HepG2 (cell line): ENCODE data around the gene ASB4. TPM values are rescaled to one million over a fixed set of nuclear protein-coding genes. Genes with fewer than 3 reads are reported as not detected.

Source experiments
- ATAC-seq: fragments of 200-7000 bp; cut with Tn5 transposase; 3 replicates; pipeline ENCODE4 v1.9.1; 2020; ENCODE audit warnings: mild to moderate bottlenecking, moderate library complexity
- BruUV-seq: library from RNA; stranded (reverse); fragments of 400-500 nt; replicated peaks from 2 replicates; lab custom pipeline; 2021; lab: Mats Ljungman, UMichigan
- CTCF ChIA-PET: fragments of 300-600 bp; formaldehyde crosslinking; extraction: SDS; loops from one replicate; lab custom pipeline; 2021; ENCODE audit warnings: low total read pairs, inconsistent platforms, low intra/inter-chr PET ratio; lab: Yijun Ruan, JAX
- POLR2A ChIA-PET: fragments of 350-600 bp; sonication (Branson Sonifier 250); formaldehyde crosslinking; loops from one replicate; lab custom pipeline; 2020; ENCODE audit warnings: antibody characterized with exemption, inconsistent platforms; lab: Yijun Ruan, JAX
- DNase-seq: peaks from one replicate; pipeline ENCODE4 v3.0.0-alpha.2; 2015; ENCODE audit warnings: low spot score
- FAIRE-seq: peaks from 3 replicates; lab custom pipeline; 2011; peaks lifted over from hg19 to GRCh38; lab: Jason Lieb, UNC
- H2AFZ ChIP-seq: one replicate; pipeline ENCODE4 v1.6.1; 2011; ENCODE audit warnings: low read length, inconsistent platforms
- H3K27ac ChIP-seq: fragments of 300-600 bp; 3 replicates; pipeline ENCODE4 v1.8.0; 2011; ENCODE audit warnings: mixed run types, mild to moderate bottlenecking, mixed read lengths, low read length, inconsistent platforms; ENCODE audit not compliant: insufficient read depth; ENCODE audit errors: extremely low read length
- H3K27me3 ChIP-seq, 2 experiments: fragments of 200-600 bp in 1 of 2; 2 replicates in 1 of 2; 3 replicates in 1 of 2; pipeline versions ENCODE4 v1.6.0 to v1.8.0; 2011; ENCODE audit warnings: low read length in 2 of 2, mild to moderate bottlenecking in 2 of 2, moderate library complexity in 2 of 2, inconsistent platforms in 1 of 2; ENCODE audit not compliant: insufficient read depth in 2 of 2, control insufficient read depth in 1 of 2
- H3K36me3 ChIP-seq, 2 experiments: fragments of 200-600 bp in 1 of 2; replicated peaks in 1 of 2; 2 replicates in 1 of 2; 3 replicates in 1 of 2; pipeline versions ENCODE4 v1.5.1 to v1.8.0; 2011; ENCODE audit warnings: low read length in 2 of 2, inconsistent platforms in 1 of 2; ENCODE audit not compliant: insufficient read depth in 2 of 2, control insufficient read depth in 1 of 2
- H3K4me1 ChIP-seq: 2 replicates; pipeline ENCODE4 v1.5.1; 2012; ENCODE audit warnings: low read length, inconsistent platforms; ENCODE audit not compliant: insufficient read depth
- H3K4me2 ChIP-seq: 2 replicates; pipeline ENCODE4 v1.6.0; 2011; ENCODE audit warnings: low read depth, low read length, inconsistent platforms
- H3K4me3 ChIP-seq, 3 experiments: fragments of 200-600 bp in 1 of 3; sonication (generic), shearing (Covaris generic) in 1 of 3; replicated peaks in 1 of 3; 2 replicates each; pipeline ENCODE4 v1.5.1; 2011 to 2016; ENCODE audit warnings: low read length in 3 of 3, inconsistent platforms in 2 of 3, low read depth in 2 of 3, mild to moderate bottlenecking in 2 of 3, control low read depth in 1 of 3, mixed read lengths in 1 of 3; ENCODE audit not compliant: insufficient read depth in 1 of 3
- H3K79me2 ChIP-seq: one replicate; pipeline ENCODE4 v1.6.1; 2011; ENCODE audit warnings: low read length, inconsistent platforms; ENCODE audit not compliant: insufficient read depth
- H3K9ac ChIP-seq: 2 replicates; pipeline ENCODE4 v1.6.0; 2011; ENCODE audit warnings: mild to moderate bottlenecking, low read depth, low read length, inconsistent platforms; ENCODE audit not compliant: insufficient read depth
- H3K9me3 ChIP-seq: 2 replicates; pipeline ENCODE4 v1.5.1; 2012; ENCODE audit warnings: mild to moderate bottlenecking, low read length
- H4K20me1 ChIP-seq: 2 replicates; pipeline ENCODE4 v1.6.0; 2011; ENCODE audit warnings: inconsistent platforms, mild to moderate bottlenecking, low read length, moderate library complexity; ENCODE audit not compliant: insufficient read depth
- AHR ChIP-seq: IDR thresholded peaks from 2 replicates; pipeline ENCODE4 v1.6.1; 2018; ENCODE audit warnings: missing genetic modification reagents, missing compliant biosample characterization
- BCL6 ChIP-seq: IDR thresholded peaks from 2 replicates; pipeline ENCODE4 v1.6.1; 2016; ENCODE audit warnings: missing genetic modification reagents, missing compliant biosample characterization
- PHF20 ChIP-seq: sonication (generic); formaldehyde crosslinking; IDR thresholded peaks from 2 replicates; pipeline ENCODE4 v1.5.0; 2020; ENCODE audit warnings: mild to moderate bottlenecking, missing genetic modification reagents
- SMARCE1 ChIP-seq: fragments of 450-650 bp; IDR thresholded peaks from 2 replicates; pipeline ENCODE4 v1.6.1; 2017; ENCODE audit warnings: borderline replicate concordance
- SOX13 ChIP-seq, 3 experiments: fragments of 450-650 bp in 1 of 3; sonication (generic) in 1 of 3; formaldehyde crosslinking in 1 of 3; IDR thresholded peaks in 2 of 3; conservative IDR thresholded peaks in 1 of 3; 2 replicates each; pipeline versions ENCODE4 v1.5.0 to v1.6.1; 2016 to 2020; ENCODE audit warnings: antibody characterized with exemption in 1 of 3, mild to moderate bottlenecking in 1 of 3, missing compliant biosample characterization in 1 of 3, missing genetic modification reagents in 1 of 3, moderate library complexity in 1 of 3
- SP1 ChIP-seq, 2 experiments: fragments of 450-650 bp in 1 of 2; sonication (generic) in 1 of 2; formaldehyde crosslinking in 1 of 2; IDR thresholded peaks; 2 replicates each; pipeline versions ENCODE4 v1.4.0 to v1.6.1; 2016 to 2020; ENCODE audit warnings: missing genetic modification reagents in 1 of 2
- ZC3H13 ChIP-seq: sonication (generic); formaldehyde crosslinking; IDR thresholded peaks from 2 replicates; pipeline ENCODE4 v1.8.1; 2023; ENCODE audit warnings: mild to moderate bottlenecking, missing genetic modification reagents, moderate library complexity
- ZNF225 ChIP-seq: sonication (generic); formaldehyde crosslinking; IDR thresholded peaks from 2 replicates; pipeline ENCODE4 v1.4.0; 2020; ENCODE audit warnings: mild to moderate bottlenecking, missing genetic modification reagents
- ZNF33B ChIP-seq: sonication (generic); formaldehyde crosslinking; IDR thresholded peaks from 2 replicates; pipeline ENCODE4 v1.5.1; 2020; ENCODE audit warnings: mild to moderate bottlenecking, missing genetic modification reagents
- ZNF629 ChIP-seq: sonication (generic); formaldehyde crosslinking; conservative IDR thresholded peaks from 2 replicates; pipeline ENCODE4 v1.5.0; 2020; ENCODE audit warnings: missing genetic modification reagents
- ZSCAN9 ChIP-seq: IDR thresholded peaks from 2 replicates; pipeline ENCODE4 v1.6.1; 2016; ENCODE audit warnings: borderline replicate concordance
- WGBS: methylation state at CpG from one replicate; pipeline ENCODE4 v1.1.6; 2017; ENCODE audit warnings: low lambda C conversion rate; 5-methylcytosine and 5-hydroxymethylcytosine counted together
- in situ Hi-C: cut with HindIII; loops from 2 replicates; pipeline ENCODE4 v1.10.0; 2017; ENCODE audit warnings: low pct_unique_long_range_greater_than_20kb; ENCODE audit not compliant: extremely low pct_ligation_motif_present
- intact Hi-C: fragments of 100-400 bp; cut with micrococcal nuclease; formaldehyde crosslinking; loops from one replicate; pipeline ENCODE4 v1.10.0; 2022; ENCODE audit not compliant: unreplicated experiment
- polyA plus RNA-seq, 8 experiments: library from polyadenylated mRNA; depleted of rRNA in 3 of 8; stranded (reverse) in 7 of 8; unstranded in 1 of 8; fragments of >200 nt; fragmentation: Illumina TruSeq in 4 of 8; extraction: Trizol in 4 of 8; gene quantifications; 2 replicates each; pipeline versions ENCODE4 v1.2.1 to v1.2.3, GENCODE V29; 2011 to 2016; ENCODE audit warnings: low read depth in 4 of 8, missing spikeins in 1 of 8, mixed read lengths in 1 of 8; ENCODE audit not compliant: insufficient read depth in 1 of 8
- total RNA-seq, 5 experiments: library from RNA; depleted of rRNA; stranded (reverse); fragments of >200 nt; fragmentation: Illumina TruSeq; extraction: Trizol; gene quantifications; 2 replicates each; pipeline ENCODE4 v1.2.3, GENCODE V29; 2016; ENCODE audit warnings: low read depth in 1 of 5
- TF ChIP-seq, protein P1 (sequence below): fragments of 450-650 bp; IDR thresholded peaks from 2 replicates; pipeline ENCODE4 v1.6.1; 2017

Gene ASB4
- total and polyA plus RNA-seq, 2 of the 13 experiments (the other 11 are each of a cell fraction or from before 2014, with no cell fraction given) = 1.1 to 4.0 TPM

GRCh38 chr7:95579318-95579717, 93.6 kb downstream of the ASB4 start:
- intact Hi-C loops = no loop called here
- Histone ChIP-seq H3K79me2 (no peaks in the 10 kb centered on the region), H3K4me3 (no peak overlapping the region), H3K9me3 (no peaks in the 10 kb centered on the region), H4K20me1 (no peaks in the 10 kb centered on the region), H3K9ac (no peak overlapping the region), H3K27ac (no peak overlapping the region), H2AFZ (no peak overlapping the region), H3K27me3 (peaks cover 0 to 5% of the 10 kb centered on the region in 2 experiments; a peak in 1 of 5 replicates), H3K4me2 (no peak overlapping the region), H3K36me3 (no peaks in the 10 kb centered on the region), H3K4me1 (peaks cover 7% of the 10 kb centered on the region; the same call in 1 of the 2 replicates)
- BruUV-seq = no TSS peak
- 69% methylated on average over 7 of the region's 7 CpGs for WGBS
- DNase-seq (no peak), FAIRE-seq (no peak), ATAC-seq (no peak)
- ChIA-PET CTCF (no interaction called here), POLR2A (no interaction called here)
- TF ChIP-seq BCL6 (CRISPR knock-in tag) (no peak), PHF20 (CRISPR knock-in tag) (no peak), ZNF33B (CRISPR knock-in tag) (no peak), ZNF225 (CRISPR knock-in tag) (no peak), SP1 (IDR thresholded peaks at IDR 0.05) (no peak), SP1 (CRISPR knock-in tag; IDR thresholded peaks at IDR 0.05) (no peak), ZNF629 (peak; percentile 54)
- in situ Hi-C loops = no loop called here

DNA sequence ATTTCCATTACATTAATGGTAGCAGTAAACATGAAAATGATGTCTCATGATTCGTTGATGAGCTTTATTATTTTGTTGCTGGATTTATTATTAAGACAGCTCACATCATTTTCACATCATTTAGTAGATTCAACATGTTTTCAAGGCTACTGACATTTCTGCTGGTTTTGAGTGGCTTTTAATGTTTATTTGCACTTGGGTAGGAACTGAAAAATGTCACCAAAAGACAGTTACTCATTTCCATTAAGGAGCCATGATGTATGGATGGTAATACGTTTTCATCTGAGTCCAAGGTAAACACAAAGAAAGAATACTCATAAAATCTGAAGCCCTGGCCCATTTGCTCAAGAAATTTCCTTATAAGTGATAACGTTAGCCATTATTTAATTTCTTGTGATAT, 95.7 kb downstream of the ASB4 start:
- BruUV-seq = no TSS peak
- 1% methylated on average over 3 of the region's 3 CpGs for WGBS
- ChIA-PET CTCF (no interaction called here), POLR2A (no interaction called here)
- Histone ChIP-seq H3K9me3 (no peaks in the 10 kb centered on the region), H3K27me3 (peaks cover 0 to 5% of the 10 kb centered on the region in 2 experiments; a peak in 1 of 5 replicates), H3K4me2 (no peak overlapping the region), H4K20me1 (no peaks in the 10 kb centered on the region), H3K36me3 (no peaks in the 10 kb centered on the region), H3K27ac (no peak overlapping the region), H3K79me2 (no peaks in the 10 kb centered on the region), H3K4me1 (peaks cover 7% of the 10 kb centered on the region; the same call in 1 of the 2 replicates), H2AFZ (no peak overlapping the region), H3K4me3 (no peak overlapping the region), H3K9ac (no peak overlapping the region)
- DNase-seq (no peak), FAIRE-seq (no peak), ATAC-seq (no peak)
- intact Hi-C loops = no loop called here
- in situ Hi-C loops = no loop called here
- TF ChIP-seq SMARCE1 = no peak
- TF ChIP-seq, protein P1, sequence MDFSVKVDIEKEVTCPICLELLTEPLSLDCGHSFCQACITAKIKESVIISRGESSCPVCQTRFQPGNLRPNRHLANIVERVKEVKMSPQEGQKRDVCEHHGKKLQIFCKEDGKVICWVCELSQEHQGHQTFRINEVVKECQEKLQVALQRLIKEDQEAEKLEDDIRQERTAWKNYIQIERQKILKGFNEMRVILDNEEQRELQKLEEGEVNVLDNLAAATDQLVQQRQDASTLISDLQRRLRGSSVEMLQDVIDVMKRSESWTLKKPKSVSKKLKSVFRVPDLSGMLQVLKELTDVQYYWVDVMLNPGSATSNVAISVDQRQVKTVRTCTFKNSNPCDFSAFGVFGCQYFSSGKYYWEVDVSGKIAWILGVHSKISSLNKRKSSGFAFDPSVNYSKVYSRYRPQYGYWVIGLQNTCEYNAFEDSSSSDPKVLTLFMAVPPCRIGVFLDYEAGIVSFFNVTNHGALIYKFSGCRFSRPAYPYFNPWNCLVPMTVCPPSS = no peak
- no peak for TF ChIP-seq SOX13 (IDR thresholded peaks at IDR 0.05)
- TF ChIP-seq SOX13 (CRISPR knock-in tag; conservative IDR thresholded peaks at IDR 0.05 in 1 of 2, IDR thresholded peaks at IDR 0.05 in 1 of 2) = no peak
- TF ChIP-seq AHR (CRISPR knock-in tag) = no peak
- no peak for TF ChIP-seq ZSCAN9 (CRISPR knock-in tag)
- no peak for TF ChIP-seq ZC3H13
